ENCODE results near the gene RFC5.
"Not testable (repeated sequence)": the region's sequence is repeated elsewhere in the genome, so short reads cannot be mapped to it uniquely, and the experiment has no call there.

Gene RFC5

GRCh38 chr12:118068445-118068844 lies 51.9 kb downstream of the RFC5 start:
- no peak for DNase-seq (ENCODE audit: extremely low read depth, low read depth)
- TF ChIP-seq CTCF (IDR thresholded peaks at IDR 0.05; ENCODE audit: low read depth, low read length): no peak

- no peak for DNase-seq (ENCODE audit: extremely low read depth, low read depth)
- TF ChIP-seq CTCF (IDR thresholded peaks at IDR 0.05; ENCODE audit: low read depth, low read length): no peak
Measured at GRCh38 chr12:118070650-118071049, 54.1 kb downstream of the RFC5 start.

GRCh38 chr12:118073768-118074167 lies 57.3 kb downstream of the RFC5 start:
- no peak for TF ChIP-seq CTCF (IDR thresholded peaks at IDR 0.05; ENCODE audit: low read depth, low read length)
- no peak for DNase-seq (ENCODE audit: extremely low read depth, low read depth)

GRCh38 chr12:118081521-118081920 lies 65.0 kb downstream of the RFC5 start:
- not testable (repeated sequence) for DNase-seq (ENCODE audit: extremely low read depth, low read depth)

All from AG09319 (cell line).